Keratinocyte (primary cell): ENCODE measurements around the gene CYSTM1. TPM values are rescaled to one million over a fixed set of nuclear protein-coding genes. Genes with fewer than 3 reads are reported as not detected.

Experiments used
- DNase-seq: peaks from one replicate; pipeline ENCODE4 v3.0.0-alpha.2; 2011; ENCODE audit warnings: low read depth, missing footprints, low spot score
- FAIRE-seq: peaks from 2 replicates; lab custom pipeline; 2011; peaks lifted over from hg19 to GRCh38; lab: Jason Lieb, UNC
- H2AFZ ChIP-seq: 2 replicates; pipeline ENCODE4 v1.6.0; 2012; ENCODE audit warnings: low read length, control low read depth, inconsistent platforms; ENCODE audit not compliant: control insufficient read depth
- H3K27ac ChIP-seq: 2 replicates; pipeline ENCODE4 v1.5.1; 2011; ENCODE audit warnings: low read length; ENCODE audit not compliant: control insufficient read depth, insufficient read depth
- H3K27me3 ChIP-seq: 3 replicates; pipeline ENCODE4 v1.6.0; 2011; ENCODE audit warnings: low read length; ENCODE audit not compliant: control insufficient read depth, insufficient read depth; ENCODE audit errors: extremely low read depth
- H3K36me3 ChIP-seq, 2 experiments: 2 replicates in 1 of 2; 3 replicates in 1 of 2; pipeline ENCODE4 v1.5.1; 2011; ENCODE audit warnings: low read length in 2 of 2, mild to moderate bottlenecking in 1 of 2; ENCODE audit not compliant: control insufficient read depth in 2 of 2, insufficient read depth in 2 of 2; ENCODE audit errors: extremely low read depth in 1 of 2
- H3K4me1 ChIP-seq: 3 replicates; pipeline ENCODE4 v1.5.1; 2011; ENCODE audit warnings: low read length; ENCODE audit not compliant: control insufficient read depth, insufficient read depth; ENCODE audit errors: extremely low read depth
- H3K4me2 ChIP-seq: 3 replicates; pipeline ENCODE4 v1.6.0; 2011; ENCODE audit warnings: low read depth, low read length; ENCODE audit not compliant: control insufficient read depth, insufficient read depth; ENCODE audit errors: extremely low read depth
- H3K4me3 ChIP-seq, 3 experiments: fragments of 200-600 bp in 1 of 3; sonication (generic) in 1 of 3; 2 replicates in 2 of 3; 3 replicates in 1 of 3; pipeline ENCODE4 v1.5.1; 2011 to 2016; ENCODE audit warnings: low read length in 3 of 3, mild to moderate bottlenecking in 3 of 3, control low read depth in 2 of 3, inconsistent platforms in 1 of 3, low read depth in 1 of 3, mixed read lengths in 1 of 3, mixed run types in 1 of 3, moderate library complexity in 1 of 3; ENCODE audit not compliant: control insufficient read depth in 2 of 3, insufficient read depth in 2 of 3; ENCODE audit errors: extremely low read depth in 1 of 3
- H3K79me2 ChIP-seq: 2 replicates; pipeline ENCODE4 v1.6.0; 2012; ENCODE audit warnings: low read length; ENCODE audit not compliant: control insufficient read depth, insufficient read depth
- H3K9ac ChIP-seq: 3 replicates; pipeline ENCODE4 v1.6.0; 2011; ENCODE audit warnings: low read length; ENCODE audit not compliant: control insufficient read depth, insufficient read depth; ENCODE audit errors: extremely low read depth
- H3K9me1 ChIP-seq: 3 replicates; pipeline ENCODE4 v1.6.0; 2011; ENCODE audit warnings: low read length; ENCODE audit not compliant: control insufficient read depth, insufficient read depth; ENCODE audit errors: extremely low read depth
- H3K9me3 ChIP-seq: 2 replicates; pipeline ENCODE4 v1.5.1; 2012; ENCODE audit warnings: low read depth, low read length; ENCODE audit not compliant: control insufficient read depth
- H4K20me1 ChIP-seq: 3 replicates; pipeline ENCODE4 v1.6.0; 2011; ENCODE audit warnings: low read length; ENCODE audit not compliant: control insufficient read depth, insufficient read depth; ENCODE audit errors: extremely low read depth
- EZH2 ChIP-seq: IDR thresholded peaks from one replicate; pipeline ENCODE4 v1.6.1; 2012; ENCODE audit warnings: inconsistent platforms, mild to moderate bottlenecking, low read length, moderate library complexity
- dilution Hi-C: fragments of 300-500 bp; cut with MboI; formaldehyde crosslinking; loops from one replicate; pipeline ENCODE4 v1.7.0; 2020; ENCODE audit warnings: low sequenced_read_pairs; ENCODE audit not compliant: extremely low pct_ligation_motif_present
- polyA plus RNA-seq, 5 experiments: library from polyadenylated mRNA; depleted of rRNA in 3 of 5; stranded (reverse) in 3 of 5; stranded (forward) in 1 of 5; unstranded in 1 of 5; fragments of >200 nt; gene quantifications; 1 replicate in 1 of 5; 2 replicates in 3 of 5; 3 replicates in 1 of 5; pipeline versions ENCODE4 v1.2.1 to v1.2.3, GENCODE V29; 2011 to 2012; ENCODE audit warnings: missing spikeins in 2 of 5, low read depth in 1 of 5, low replicate concordance in 1 of 5
- TF ChIP-seq, protein P1 (sequence below), 3 experiments: IDR thresholded peaks in 1 of 3; conservative IDR thresholded peaks in 1 of 3; optimal IDR thresholded peaks in 1 of 3; 2 replicates in 2 of 3; 3 replicates in 1 of 3; pipeline versions ENCODE3 to v1.5.1; 2011; ENCODE audit warnings: low read length in 3 of 3, mild to moderate bottlenecking in 3 of 3, moderate library complexity in 2 of 3, control low read depth in 1 of 3, inconsistent platforms in 1 of 3; ENCODE audit not compliant: insufficient read depth in 2 of 3; ENCODE audit errors: extremely low read depth in 1 of 3

Gene CYSTM1
- polyA plus RNA-seq, 1 donor (not counting 4 experiments of a cell fraction or from before 2014, with no cell fraction given): 34.3 TPM

DNA sequence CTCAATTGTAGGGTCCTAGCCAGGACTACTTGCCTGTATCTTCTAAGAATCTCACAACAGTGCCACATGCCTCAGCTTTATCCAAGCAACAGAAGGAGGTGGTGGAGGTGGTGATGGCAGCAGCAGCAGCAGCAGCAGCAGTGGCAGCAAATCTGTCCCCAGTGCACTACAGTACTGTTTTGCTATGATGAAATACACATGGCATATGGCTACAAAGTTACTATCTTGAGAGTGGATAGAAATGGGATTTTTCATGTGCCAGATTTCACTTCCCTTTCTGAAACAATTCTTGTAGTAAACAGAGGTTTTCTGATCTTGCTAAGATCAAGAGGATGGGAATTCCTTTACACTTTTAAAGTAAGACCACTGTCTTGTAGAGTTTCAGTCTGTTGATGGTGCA is 8.1 kb upstream of the CYSTM1 start:
- FAIRE-seq: no peak
- Histone ChIP-seq H3K4me1 (no peaks in the 10 kb centered on the region), H4K20me1 (no peaks in the 10 kb centered on the region)

DNA sequence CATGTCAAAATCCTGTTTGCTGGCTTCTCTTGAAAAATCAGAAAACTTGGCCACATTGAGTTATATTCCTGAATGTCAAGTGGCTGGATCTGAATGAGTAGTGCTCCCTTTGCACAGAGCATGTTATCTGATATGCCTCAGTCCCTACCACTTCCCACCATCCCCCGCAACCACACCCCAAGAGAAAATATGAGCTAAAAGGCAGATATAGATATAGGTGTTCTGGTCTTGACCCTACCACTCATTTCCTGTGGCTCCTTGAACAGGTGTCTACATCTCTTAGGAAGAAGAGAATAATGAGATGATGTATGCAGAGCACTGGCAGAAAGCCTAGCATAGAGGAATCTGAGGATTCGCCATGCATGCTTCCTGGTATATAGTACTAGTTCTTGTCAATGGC is 6.6 kb upstream of the CYSTM1 start:
- no peak overlapping the region for H3K4me3 ChIP-seq
- FAIRE-seq: no peak
- H3K27me3 ChIP-seq: no peaks in the 10 kb centered on the region
- no peak overlapping the region for H3K27ac ChIP-seq
- no peaks in the 10 kb centered on the region for H3K79me2 ChIP-seq
- no peaks in the 10 kb centered on the region for H3K4me1 ChIP-seq
- no peaks in the 10 kb centered on the region for H3K9me1 ChIP-seq
- no peaks in the 10 kb centered on the region for H3K36me3 ChIP-seq
- H3K9ac ChIP-seq: no peak overlapping the region
- H3K9me3 ChIP-seq: no peaks in the 10 kb centered on the region
- H4K20me1 ChIP-seq: no peaks in the 10 kb centered on the region
- dilution Hi-C loops: loop anchor here (25.0 kb wide), 1 partner anchor 106 kb away; no protein-coding TSS in a partner anchor
- DNase-seq: no peak
- no peak overlapping the region for H2AFZ ChIP-seq
- no peak overlapping the region for H3K4me2 ChIP-seq
- no peak for TF ChIP-seq EZH2
- TF ChIP-seq, protein P1, sequence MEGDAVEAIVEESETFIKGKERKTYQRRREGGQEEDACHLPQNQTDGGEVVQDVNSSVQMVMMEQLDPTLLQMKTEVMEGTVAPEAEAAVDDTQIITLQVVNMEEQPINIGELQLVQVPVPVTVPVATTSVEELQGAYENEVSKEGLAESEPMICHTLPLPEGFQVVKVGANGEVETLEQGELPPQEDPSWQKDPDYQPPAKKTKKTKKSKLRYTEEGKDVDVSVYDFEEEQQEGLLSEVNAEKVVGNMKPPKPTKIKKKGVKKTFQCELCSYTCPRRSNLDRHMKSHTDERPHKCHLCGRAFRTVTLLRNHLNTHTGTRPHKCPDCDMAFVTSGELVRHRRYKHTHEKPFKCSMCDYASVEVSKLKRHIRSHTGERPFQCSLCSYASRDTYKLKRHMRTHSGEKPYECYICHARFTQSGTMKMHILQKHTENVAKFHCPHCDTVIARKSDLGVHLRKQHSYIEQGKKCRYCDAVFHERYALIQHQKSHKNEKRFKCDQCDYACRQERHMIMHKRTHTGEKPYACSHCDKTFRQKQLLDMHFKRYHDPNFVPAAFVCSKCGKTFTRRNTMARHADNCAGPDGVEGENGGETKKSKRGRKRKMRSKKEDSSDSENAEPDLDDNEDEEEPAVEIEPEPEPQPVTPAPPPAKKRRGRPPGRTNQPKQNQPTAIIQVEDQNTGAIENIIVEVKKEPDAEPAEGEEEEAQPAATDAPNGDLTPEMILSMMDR (optimal IDR thresholded peaks at IDR 0.05 in 1 of 3, IDR thresholded peaks at IDR 0.05 in 1 of 3, conservative IDR thresholded peaks at IDR 0.05 in 1 of 3; ENCODE audit: extremely low read depth in 1 of 3, insufficient read depth in 2 of 3, low read length in 3 of 3): no peak

More for the DNA sequence above, 8.1 kb upstream of the CYSTM1 start:
- H3K36me3 ChIP-seq: no peaks in the 10 kb centered on the region
- H3K79me2 ChIP-seq: no peaks in the 10 kb centered on the region
- no peak overlapping the region for H3K4me2 ChIP-seq
- no peaks in the 10 kb centered on the region for H3K9me3 ChIP-seq
- H3K4me3 ChIP-seq: no peak overlapping the region
- TF ChIP-seq, protein P1 (optimal IDR thresholded peaks at IDR 0.05 in 1 of 3, IDR thresholded peaks at IDR 0.05 in 1 of 3, conservative IDR thresholded peaks at IDR 0.05 in 1 of 3; ENCODE audit: extremely low read depth in 1 of 3, insufficient read depth in 2 of 3, low read length in 3 of 3): no peak
- no peak for TF ChIP-seq EZH2
- dilution Hi-C loops: loop anchor here (25.0 kb wide), 1 partner anchor 105 kb away; no protein-coding TSS in a partner anchor
- no peak for DNase-seq
- H2AFZ ChIP-seq: no peak overlapping the region
- no peak overlapping the region for H3K9ac ChIP-seq
- no peaks in the 10 kb centered on the region for H3K27me3 ChIP-seq
- no peaks in the 10 kb centered on the region for H3K9me1 ChIP-seq
- H3K27ac ChIP-seq: no peak overlapping the region
